GM18517 (cell line): ENCODE results near the gene APBA3.

Experiments
- ATAC-seq: cut with Tn5 transposase; IDR thresholded peaks from one replicate; pipeline ENCODE4 v1.9.1; 2021; ENCODE audit warnings: mild to moderate bottlenecking, moderate library complexity; ENCODE audit not compliant: unreplicated experiment

Gene APBA3

GRCh38 chr19:3788996-3789778, 27.7 kb upstream of the APBA3 start:
- ATAC-seq = no peak

DNA sequence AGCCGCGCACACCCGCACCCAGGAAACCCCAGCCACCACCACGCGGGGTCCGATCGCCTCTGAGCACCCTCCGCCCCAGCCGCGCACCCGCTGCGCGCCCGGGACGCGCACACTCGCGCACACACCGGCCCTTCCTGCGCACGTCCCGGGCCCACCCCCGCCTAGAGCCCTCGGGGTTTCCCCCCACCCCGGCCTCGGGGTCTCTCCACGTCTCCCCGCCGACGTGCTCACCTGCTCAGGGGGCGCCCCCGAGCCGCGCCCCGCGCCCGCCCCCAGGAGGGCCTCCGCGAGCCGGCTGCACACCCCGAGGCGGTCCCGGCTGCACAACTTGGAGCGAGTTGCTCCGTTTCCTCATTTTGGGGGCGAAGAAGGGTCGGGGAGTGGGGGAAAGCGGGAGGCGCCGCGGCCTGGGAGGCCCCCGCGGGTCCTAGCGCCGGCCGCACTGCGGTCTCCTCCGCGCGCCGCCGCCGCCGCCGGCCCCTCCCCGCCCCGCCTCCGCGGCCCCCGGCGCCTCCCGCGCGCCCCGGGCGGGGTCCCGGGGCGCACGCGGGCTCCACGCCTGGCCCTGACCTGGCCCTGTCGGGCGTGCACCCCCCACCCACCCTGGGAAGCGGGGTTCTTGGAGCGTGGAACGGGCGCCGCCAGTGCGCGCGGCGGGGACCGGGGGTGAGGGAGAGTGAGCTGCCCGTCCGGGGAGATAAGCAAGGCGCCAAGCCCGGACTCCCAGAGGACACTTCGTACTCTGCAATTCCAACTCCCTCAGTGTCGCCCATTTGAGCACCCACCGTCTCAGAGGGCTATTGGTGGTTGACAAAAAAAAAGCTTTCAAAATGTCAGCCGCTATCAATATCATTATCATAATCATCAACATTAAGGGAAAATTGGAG, 24.7 kb upstream of the APBA3 start, which contains the start of gene MATK:
TSS of gene MATK (minus strand) at position 444 of the 887 bp plus-strand sequence. CDS start 1,246 bp downstream, outside the sequence.
- ATAC-seq = no peak

- no peak for ATAC-seq
Measured at GRCh38 chr19:3785451-3785937, 24.0 kb upstream of the APBA3 start.

DNA sequence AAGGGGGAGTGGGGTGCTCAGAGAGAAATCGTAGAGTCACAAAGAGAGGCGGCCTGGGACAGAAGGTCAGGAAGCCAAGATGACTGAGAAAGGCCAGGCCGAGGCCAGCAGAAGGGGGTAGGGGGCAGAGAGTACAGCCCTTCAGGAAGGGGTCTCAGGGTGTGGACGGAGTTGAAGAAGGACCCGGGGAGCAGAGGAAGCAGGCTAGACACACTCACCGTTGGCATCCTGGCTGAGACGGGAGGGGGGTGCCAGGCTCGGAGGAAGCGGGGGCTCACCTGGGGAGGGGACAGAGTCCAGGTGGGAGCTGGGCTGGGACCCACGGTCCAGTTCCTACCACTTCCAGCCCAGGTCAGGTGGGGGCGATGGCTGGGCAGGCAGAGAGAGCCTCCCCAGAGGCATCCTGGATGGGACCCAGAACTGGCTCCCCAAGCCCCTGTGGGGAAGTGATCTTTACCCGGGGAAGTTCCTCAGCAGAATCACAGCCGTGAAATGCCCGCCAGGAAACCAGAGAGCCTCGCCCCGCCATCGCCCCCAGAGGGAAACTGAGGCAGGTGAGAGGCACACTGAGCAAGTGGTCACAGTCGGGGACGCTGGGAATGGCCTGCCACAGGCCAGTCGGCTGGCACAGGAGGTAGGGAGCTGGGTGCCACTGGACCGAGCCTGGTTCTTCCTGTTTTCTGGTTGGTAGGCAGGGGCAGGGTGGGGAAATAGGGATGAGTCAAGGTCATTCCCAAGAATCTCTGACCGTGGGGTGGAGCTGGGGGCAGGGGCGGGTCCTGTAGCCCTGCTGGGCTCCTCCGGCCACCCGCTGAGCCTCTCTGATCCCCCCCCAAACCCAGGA, 23.3 kb upstream of the APBA3 start:
- ATAC-seq = no peak

GRCh38 chr19:3783660-3784584, 22.4 kb upstream of the APBA3 start:
- no peak for ATAC-seq

DNA sequence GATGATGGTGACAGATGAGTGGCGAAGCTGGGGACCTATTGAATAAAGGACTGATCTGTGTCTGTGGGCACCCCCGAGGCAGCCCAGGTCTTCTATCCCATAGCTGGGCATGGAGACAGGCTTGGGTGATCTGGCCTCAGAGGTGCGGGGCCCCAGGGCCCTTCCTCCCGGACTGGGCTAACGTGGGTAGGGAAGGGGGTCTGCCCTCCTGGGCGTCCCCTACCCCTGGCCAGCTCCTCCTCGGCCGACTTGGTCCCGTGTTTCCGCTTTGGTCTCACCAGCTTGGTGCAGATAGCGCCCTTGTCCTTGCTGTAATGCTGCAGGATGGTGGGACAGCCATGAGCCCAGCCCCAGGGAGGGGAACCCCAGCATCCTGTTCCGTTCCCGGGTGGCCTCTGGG, 21.4 kb upstream of the APBA3 start:
- no peak for ATAC-seq

- ATAC-seq = no peak
Measured at GRCh38 chr19:3782330-3782729, 20.8 kb upstream of the APBA3 start.

GRCh38 chr19:3781603-3782002, 20.1 kb upstream of the APBA3 start:
- no peak for ATAC-seq

DNA sequence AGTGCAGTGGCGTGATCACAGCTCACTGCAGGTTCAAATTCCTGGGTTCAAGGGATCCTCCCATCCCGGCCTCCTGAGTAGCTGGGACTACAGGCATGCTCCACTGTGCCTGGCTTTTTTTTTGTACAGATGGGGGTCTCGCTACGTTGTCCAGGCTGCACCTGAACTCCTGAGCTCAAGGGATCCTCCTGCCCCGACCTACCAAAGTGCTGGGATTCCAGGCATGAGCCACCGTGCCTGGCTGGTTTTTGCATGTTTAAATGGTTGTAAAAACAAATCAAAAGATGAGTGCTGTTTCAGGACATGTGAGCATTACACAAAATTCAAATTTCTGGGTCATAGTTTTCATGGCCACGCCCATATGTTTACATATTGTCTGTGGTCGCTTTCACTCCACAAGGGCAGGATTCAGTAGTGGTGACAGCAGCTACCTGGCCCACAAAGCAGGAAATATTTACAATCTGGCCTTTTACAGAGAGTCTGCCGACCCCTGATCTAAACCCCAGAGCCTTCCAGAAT, 19.4 kb upstream of the APBA3 start:
- ATAC-seq = no peak

- no peak for ATAC-seq
Measured at GRCh38 chr19:3778899-3779723, 17.6 kb upstream of the APBA3 start.

DNA sequence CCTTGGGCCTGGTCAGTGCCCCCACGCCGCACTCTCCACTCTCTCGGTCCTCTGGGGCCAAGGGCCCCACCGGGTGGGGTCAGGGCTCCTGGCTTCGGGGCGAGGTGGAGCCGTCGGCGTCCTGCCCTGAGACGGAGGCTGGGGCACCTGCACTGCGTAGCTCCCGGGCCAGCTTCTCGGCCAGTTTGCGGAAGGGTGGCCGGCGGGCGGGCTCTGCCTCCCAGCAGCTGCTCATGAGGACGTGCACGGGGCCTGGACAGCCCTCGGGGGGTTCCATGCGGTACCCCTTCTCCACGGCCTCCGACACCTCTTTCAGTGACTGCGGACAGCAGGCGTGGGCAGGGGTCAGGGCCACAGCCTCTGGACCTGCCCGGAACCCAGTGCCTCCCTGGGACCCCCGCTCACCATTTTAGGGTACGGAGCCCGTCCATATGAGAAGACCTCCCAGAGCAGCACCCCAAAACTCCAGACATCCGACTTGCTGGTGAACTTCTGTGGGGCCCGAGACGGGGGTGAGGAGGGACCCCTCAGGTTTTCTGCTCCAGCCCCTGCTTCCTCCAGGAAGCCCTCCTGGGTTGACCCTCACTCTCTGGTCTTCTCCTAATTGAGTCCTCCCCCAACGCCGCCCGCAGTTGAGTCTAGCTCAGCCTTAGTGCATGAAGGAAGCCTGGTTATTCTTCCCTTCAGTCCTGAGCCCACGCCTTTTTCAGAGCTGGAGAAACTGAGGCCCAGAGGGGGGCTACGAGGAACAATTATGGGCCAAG, 16.8 kb upstream of the APBA3 start:
- no peak for ATAC-seq

- no peak for ATAC-seq
Measured at GRCh38 chr19:3776479-3777040, 15.1 kb upstream of the APBA3 start.

DNA sequence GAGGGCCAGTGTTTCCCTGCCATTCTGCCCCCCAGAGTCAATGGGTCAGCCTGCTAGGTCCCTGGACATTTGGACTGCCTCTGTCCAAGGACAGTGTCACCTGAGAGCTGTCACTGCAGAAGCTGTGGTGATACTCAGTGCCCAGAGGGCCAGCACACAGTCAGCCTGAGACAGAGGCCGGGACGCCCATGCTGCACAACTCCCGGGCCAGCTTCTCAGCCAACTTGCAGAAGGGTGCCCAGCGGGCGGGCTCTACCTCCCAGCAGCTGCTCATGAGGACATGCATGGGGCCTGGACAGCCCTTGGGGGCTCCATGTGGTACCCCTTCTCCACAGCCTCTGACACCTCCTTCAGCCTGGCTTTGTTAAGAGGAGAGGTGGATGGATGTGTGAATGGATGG, 14.3 kb upstream of the APBA3 start:
- ATAC-seq = no peak

GRCh38 chr19:3775374-3775711, 13.9 kb upstream of the APBA3 start:
- ATAC-seq = no peak

DNA sequence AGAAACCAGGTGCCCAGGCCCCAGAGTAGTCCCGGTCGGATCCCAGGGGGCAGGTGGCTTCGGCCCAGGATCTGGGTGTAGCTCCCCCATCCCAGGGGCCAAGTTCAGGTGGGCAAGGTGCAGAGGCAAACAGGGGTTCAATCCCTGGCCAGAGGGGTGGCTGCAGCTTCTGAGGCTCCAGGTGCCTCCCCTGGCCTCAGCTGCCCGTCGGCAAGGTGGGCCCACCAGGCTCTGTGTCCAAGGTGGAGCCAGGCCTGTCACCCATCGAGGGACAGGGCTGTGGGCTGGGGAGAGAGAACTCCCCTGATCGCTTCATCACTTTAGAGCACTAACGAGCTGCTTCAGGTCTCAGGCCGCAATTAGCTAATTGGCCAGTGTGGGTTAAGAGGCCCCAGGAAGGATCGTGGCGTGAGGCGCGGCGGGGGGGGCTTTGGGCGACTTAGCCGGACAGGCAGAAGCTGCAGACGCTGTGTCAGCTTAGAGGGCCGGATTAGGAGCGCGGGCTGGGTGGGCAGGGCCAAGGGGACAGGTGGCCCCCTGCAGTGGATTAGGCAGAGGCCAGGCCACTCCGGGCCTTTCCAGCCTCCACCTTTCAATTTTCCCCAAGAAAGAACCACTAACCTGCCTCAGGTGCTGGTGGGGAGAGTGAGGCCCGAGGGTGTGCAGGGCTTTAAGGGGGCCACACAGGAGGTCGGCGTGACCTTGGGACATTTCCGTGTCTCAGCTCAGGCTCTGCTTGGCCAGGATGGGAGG, 13.3 kb upstream of the APBA3 start:
- no peak for ATAC-seq

DNA sequence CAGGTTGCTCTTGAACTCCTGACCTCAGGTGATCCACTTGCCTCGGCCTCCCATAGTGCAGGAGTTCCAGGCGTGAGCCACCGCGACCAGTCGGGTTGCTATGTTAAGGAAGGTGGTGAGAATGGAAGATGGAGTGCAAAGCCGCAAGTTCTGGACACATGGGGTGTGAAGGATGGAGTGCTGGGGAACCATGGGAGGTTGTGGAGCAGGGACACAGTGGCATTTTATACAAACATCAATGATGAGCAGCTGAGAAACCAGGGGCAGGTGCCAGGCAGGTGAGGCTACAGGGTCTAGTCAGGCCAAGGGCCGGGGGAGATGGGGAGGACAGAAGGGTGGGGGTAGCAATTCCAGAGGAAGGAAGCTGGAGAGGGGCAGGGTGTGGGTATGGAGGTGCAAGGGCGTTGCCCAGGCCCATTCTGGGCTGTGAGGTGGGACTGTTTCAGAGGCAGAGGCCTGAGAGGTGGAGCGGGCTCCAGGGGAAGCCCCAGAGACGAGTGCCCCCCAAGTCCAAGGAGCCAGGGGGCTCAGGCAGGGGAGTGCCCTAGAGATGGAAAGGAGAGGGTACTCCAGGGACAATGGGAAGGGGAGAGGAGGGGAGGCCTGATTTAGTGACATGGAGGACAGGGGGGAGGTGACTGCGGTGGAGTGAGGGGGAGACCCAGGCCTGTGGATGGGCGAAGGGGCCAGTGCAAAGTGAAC, 12.5 kb upstream of the APBA3 start:
- no peak for ATAC-seq
